GM20000 (cell line): ENCODE measurements around the gene TERB1.

Experiments used
- DNase-seq: peaks from one replicate; pipeline ENCODE4 v3.0.0; 2012; ENCODE audit warnings: low spot score
- TF ChIP-seq, protein P1 (sequence below): IDR thresholded peaks from 2 replicates; pipeline ENCODE4 v1.5.1; 2012; ENCODE audit warnings: mild to moderate bottlenecking, control low read depth; ENCODE audit errors: extremely low read depth, missing control alignments

TERB1 gene

GRCh38 chr16:66790130-66790733 is 11.2 kb downstream of the TERB1 start:
- DNase-seq = no peak
- TF ChIP-seq, protein P1, sequence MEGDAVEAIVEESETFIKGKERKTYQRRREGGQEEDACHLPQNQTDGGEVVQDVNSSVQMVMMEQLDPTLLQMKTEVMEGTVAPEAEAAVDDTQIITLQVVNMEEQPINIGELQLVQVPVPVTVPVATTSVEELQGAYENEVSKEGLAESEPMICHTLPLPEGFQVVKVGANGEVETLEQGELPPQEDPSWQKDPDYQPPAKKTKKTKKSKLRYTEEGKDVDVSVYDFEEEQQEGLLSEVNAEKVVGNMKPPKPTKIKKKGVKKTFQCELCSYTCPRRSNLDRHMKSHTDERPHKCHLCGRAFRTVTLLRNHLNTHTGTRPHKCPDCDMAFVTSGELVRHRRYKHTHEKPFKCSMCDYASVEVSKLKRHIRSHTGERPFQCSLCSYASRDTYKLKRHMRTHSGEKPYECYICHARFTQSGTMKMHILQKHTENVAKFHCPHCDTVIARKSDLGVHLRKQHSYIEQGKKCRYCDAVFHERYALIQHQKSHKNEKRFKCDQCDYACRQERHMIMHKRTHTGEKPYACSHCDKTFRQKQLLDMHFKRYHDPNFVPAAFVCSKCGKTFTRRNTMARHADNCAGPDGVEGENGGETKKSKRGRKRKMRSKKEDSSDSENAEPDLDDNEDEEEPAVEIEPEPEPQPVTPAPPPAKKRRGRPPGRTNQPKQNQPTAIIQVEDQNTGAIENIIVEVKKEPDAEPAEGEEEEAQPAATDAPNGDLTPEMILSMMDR = no peak

GRCh38 chr16:66787427-66787826 is 14.0 kb downstream of the TERB1 start:
- TF ChIP-seq, protein P1 = no peak
- no peak for DNase-seq

DNA sequence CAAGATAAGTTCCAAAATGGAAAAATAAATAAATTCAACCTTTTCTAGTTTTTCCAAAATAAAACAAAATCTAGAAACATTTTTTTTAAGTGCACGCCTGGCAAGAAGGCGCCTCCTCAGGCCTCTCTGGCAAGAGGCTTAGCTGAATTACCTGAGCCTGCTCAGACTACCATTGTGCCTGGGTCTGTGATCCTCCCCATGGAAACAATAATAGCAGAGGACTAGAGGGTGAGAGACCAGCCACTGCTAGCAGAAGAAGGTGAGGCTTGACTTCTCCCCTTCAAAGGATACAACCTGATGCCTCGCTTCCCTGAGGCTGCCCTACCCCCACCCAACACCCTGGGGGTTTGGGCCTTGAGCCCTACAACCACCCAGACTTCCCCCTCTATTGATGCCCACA is 14.8 kb downstream of the TERB1 start:
- no peak for DNase-seq
- TF ChIP-seq, protein P1 = no peak

DNA sequence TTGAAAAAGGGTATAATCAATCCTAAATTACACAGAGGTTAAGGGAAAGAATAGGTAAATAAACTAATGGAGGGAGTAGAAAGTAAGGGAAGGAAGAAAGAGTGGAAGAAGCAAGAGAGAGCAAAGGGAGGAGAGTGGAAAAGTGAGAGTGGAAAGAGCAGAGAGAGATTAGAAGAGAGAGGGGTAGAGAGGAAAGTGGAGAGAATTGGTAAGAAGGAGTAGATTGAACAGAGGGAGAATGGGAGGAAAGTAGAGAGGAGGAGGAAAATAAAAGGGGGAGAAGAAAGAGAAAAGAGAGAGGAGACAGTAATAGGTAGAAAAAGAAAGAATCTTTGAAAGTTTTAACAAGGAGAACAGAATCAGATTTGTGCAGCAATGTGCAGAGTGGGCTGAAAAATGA is 24.9 kb downstream of the TERB1 start:
- TF ChIP-seq, protein P1 = no peak
- DNase-seq = no peak

GRCh38 chr16:66774981-66775380 is 26.4 kb downstream of the TERB1 start:
- no peak for DNase-seq
- TF ChIP-seq, protein P1 = no peak

DNA sequence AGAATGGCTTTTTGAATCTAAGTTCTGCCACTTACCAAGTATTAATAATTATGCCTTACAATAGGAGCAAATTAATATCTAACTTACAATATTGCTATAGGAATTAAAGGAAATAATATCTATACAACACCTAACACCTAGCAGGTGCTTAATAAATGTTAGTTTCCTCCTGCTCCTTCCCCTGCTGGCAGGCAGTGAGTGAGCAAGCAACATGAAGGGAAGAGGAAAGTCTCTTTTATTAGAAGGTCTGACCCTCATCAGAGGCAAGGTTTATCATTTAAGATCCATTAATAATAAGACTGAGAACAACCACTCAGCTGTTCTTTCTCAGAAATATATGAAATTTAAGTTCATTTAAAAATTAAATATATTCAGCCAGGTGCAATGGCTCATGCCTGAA is 43.3 kb downstream of the TERB1 start:
- TF ChIP-seq, protein P1 = no peak
- DNase-seq = no peak

DNA sequence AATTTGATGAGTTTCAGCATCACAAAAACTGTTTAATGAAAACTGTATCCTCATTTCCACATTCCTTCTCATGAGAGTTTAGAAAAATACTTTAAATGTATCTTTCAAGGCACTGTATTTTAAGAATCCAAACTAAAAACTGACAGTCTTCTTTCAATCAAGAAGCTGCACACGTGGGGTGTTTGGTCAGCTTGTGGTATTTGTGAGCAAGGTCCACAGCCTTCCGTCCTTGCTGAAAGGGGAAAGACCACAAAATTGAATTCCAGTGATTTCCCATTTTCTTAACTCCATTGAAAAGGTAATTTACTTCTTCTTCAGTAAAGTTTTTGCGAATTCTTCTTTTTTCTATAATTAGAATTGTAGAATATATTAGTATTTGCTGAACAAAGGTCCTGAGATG is 46.6 kb downstream of the TERB1 start:
- DNase-seq = no peak
- TF ChIP-seq, protein P1 = no peak
